ENCODE results near the gene AVPR1B.

AVPR1B gene

GRCh38 chr1:206108635-206109034, 8.6 kb downstream of the AVPR1B start:
- no peak for TF ChIP-seq CTCF (conservative IDR thresholded peaks at IDR 0.05; ENCODE audit: low read depth, low read length)
- DNase-seq (ENCODE audit: low read depth) = no peak
- H3K4me3 ChIP-seq (ENCODE audit: low read length) = no peak overlapping the region

GRCh38 chr1:206107168-206107544, 10.0 kb downstream of the AVPR1B start:
- no peak for DNase-seq (ENCODE audit: low read depth)
- H3K4me3 ChIP-seq (ENCODE audit: low read length) = no peak overlapping the region
- TF ChIP-seq CTCF (conservative IDR thresholded peaks at IDR 0.05; ENCODE audit: low read depth, low read length) = no peak

- DNase-seq (ENCODE audit: low read depth) = peak; percentile 24
- peak; percentile 92 for TF ChIP-seq CTCF (conservative IDR thresholded peaks at IDR 0.05; ENCODE audit: low read depth, low read length)
- H3K4me3 ChIP-seq (ENCODE audit: low read length) = no peak overlapping the region
Measured at GRCh38 chr1:206106328-206107167, 10.6 kb downstream of the AVPR1B start.

- H3K4me3 ChIP-seq (ENCODE audit: low read length) = no peak overlapping the region
- DNase-seq (ENCODE audit: low read depth) = peak; percentile 24
- no peak for TF ChIP-seq CTCF (conservative IDR thresholded peaks at IDR 0.05; ENCODE audit: low read depth, low read length)
Measured at GRCh38 chr1:206105464-206105995, 11.7 kb downstream of the AVPR1B start.

GRCh38 chr1:206103979-206104378, 13.2 kb downstream of the AVPR1B start:
- no peak for DNase-seq (ENCODE audit: low read depth)
- H3K4me3 ChIP-seq (ENCODE audit: low read length) = no peak overlapping the region
- TF ChIP-seq CTCF (conservative IDR thresholded peaks at IDR 0.05; ENCODE audit: low read depth, low read length) = no peak

- no peak for DNase-seq (ENCODE audit: low read depth)
- H3K4me3 ChIP-seq (ENCODE audit: low read length) = no peak overlapping the region
- no peak for TF ChIP-seq CTCF (conservative IDR thresholded peaks at IDR 0.05; ENCODE audit: low read depth, low read length)
Measured at GRCh38 chr1:206102292-206102936, 14.8 kb downstream of the AVPR1B start.
